DLD1 (cell line): ENCODE results near the gene ZNHIT2.

ENCODE experiments used
- in situ Hi-C: cut with HindIII; loops from 2 replicates; pipeline ENCODE4 v1.10.0; 2017; ENCODE audit warnings: low sequenced_read_pairs

The ZNHIT2 gene

GRCh38 chr11:65107078-65107477, 10.4 kb downstream of the ZNHIT2 start:
- in situ Hi-C loops, result no loop called here

- in situ Hi-C loops, result no loop called here
Measured at GRCh38 chr11:65104628-65105027, 12.9 kb downstream of the ZNHIT2 start.

- in situ Hi-C loops, result no loop called here
Measured at GRCh38 chr11:65103476-65103875, 14.0 kb downstream of the ZNHIT2 start.

GRCh38 chr11:65102142-65103095, 15.1 kb downstream of the ZNHIT2 start:
- in situ Hi-C loops, result no loop called here

- in situ Hi-C loops, result no loop called here
Measured at GRCh38 chr11:65100674-65101350, 16.7 kb downstream of the ZNHIT2 start.

GRCh38 chr11:65096926-65097325, 20.6 kb downstream of the ZNHIT2 start:
- in situ Hi-C loops, result no loop called here

- in situ Hi-C loops, result no loop called here
Measured at GRCh38 chr11:65095974-65096806, 21.3 kb downstream of the ZNHIT2 start, which contains the start of gene VPS51. Gene VPS51, plus strand, starts transcription at chr11:65096214. Its CDS starts 37 bp downstream, at chr11:65096251.

- in situ Hi-C loops, result no loop called here
Measured at GRCh38 chr11:65095427-65095826, 22.1 kb downstream of the ZNHIT2 start.

GRCh38 chr11:65090628-65091027, 26.9 kb downstream of the ZNHIT2 start:
- in situ Hi-C loops, result no loop called here

- in situ Hi-C loops, result no loop called here
Measured at GRCh38 chr11:65089621-65090020, 27.9 kb downstream of the ZNHIT2 start.

- in situ Hi-C loops, result no loop called here
Measured at GRCh38 chr11:65087827-65088226, 29.7 kb downstream of the ZNHIT2 start.

GRCh38 chr11:65087216-65087615, 30.3 kb downstream of the ZNHIT2 start:
- in situ Hi-C loops, result no loop called here

GRCh38 chr11:65086809-65087208, 30.7 kb downstream of the ZNHIT2 start:
- in situ Hi-C loops, result no loop called here

- in situ Hi-C loops, result no loop called here
Measured at GRCh38 chr11:65085446-65085845, 32.1 kb downstream of the ZNHIT2 start.

- in situ Hi-C loops, result no loop called here
Measured at GRCh38 chr11:65084598-65085375, 32.7 kb downstream of the ZNHIT2 start.

GRCh38 chr11:65083834-65084597, 33.5 kb downstream of the ZNHIT2 start, which contains the start of the genes CDCA5 and ZFPL1:
Gene CDCA5, minus strand, starts transcription at chr11:65084040. Its CDS starts 62 bp downstream, at chr11:65083978.
Gene ZFPL1, plus strand, starts transcription at chr11:65084222. Its CDS starts 477 bp downstream, at chr11:65084699.
- in situ Hi-C loops, result no loop called here

GRCh38 chr11:65083134-65083833, 34.2 kb downstream of the ZNHIT2 start:
- in situ Hi-C loops, result no loop called here

- in situ Hi-C loops, result no loop called here
Measured at GRCh38 chr11:65078786-65079342, 38.6 kb downstream of the ZNHIT2 start.
